GM18502 (cell line): ENCODE measurements around the gene CFAP97D2.
"Not testable (repeated sequence)": the region's sequence is repeated elsewhere in the genome, so short reads cannot be mapped to it uniquely, and the experiment has no call there.

Experiments used
- ATAC-seq: cut with Tn5 transposase; IDR thresholded peaks from one replicate; pipeline ENCODE4 v1.9.1; 2021; ENCODE audit warnings: mild to moderate bottlenecking; ENCODE audit not compliant: unreplicated experiment, poor library complexity

Gene CFAP97D2

GRCh38 chr13:114260814-114261213 is 81.8 kb downstream of the CFAP97D2 start:
- ATAC-seq = no peak

GRCh38 chr13:114261328-114261965 is 82.4 kb downstream of the CFAP97D2 start:
- ATAC-seq = no peak

GRCh38 chr13:114263578-114263977 is 84.5 kb downstream of the CFAP97D2 start:
- no peak for ATAC-seq

- not testable (repeated sequence) for ATAC-seq
These were observed 85.3 kb downstream of the CFAP97D2 start for GRCh38 chr13:114264313-114264712.

- no peak for ATAC-seq
These were observed 86.0 kb downstream of the CFAP97D2 start for GRCh38 chr13:114264886-114265611.

GRCh38 chr13:114266241-114266640 is 87.2 kb downstream of the CFAP97D2 start:
- no peak for ATAC-seq

GRCh38 chr13:114268344-114269280 is 89.6 kb downstream of the CFAP97D2 start:
- no peak for ATAC-seq

- ATAC-seq = no peak
These were observed 90.3 kb downstream of the CFAP97D2 start for GRCh38 chr13:114269281-114269770.
